Kidney epithelial cell (primary cell): Measurements from ENCODE around the gene PTMS. TPM values are rescaled to one million over a fixed set of nuclear protein-coding genes. Genes with fewer than 3 reads are reported as not detected.

Experiments used
- DNase-seq: peaks from one replicate; pipeline ENCODE4 v3.0.0-alpha.2; 2010; ENCODE audit warnings: low read depth
- H3K27me3 ChIP-seq: 2 replicates; pipeline ENCODE4 v1.6.0; 2011; ENCODE audit warnings: low read length; ENCODE audit not compliant: control insufficient read depth, insufficient read depth
- H3K36me3 ChIP-seq: 2 replicates; pipeline ENCODE4 v1.5.1; 2011; ENCODE audit warnings: low read length; ENCODE audit not compliant: control insufficient read depth, insufficient read depth
- H3K4me3 ChIP-seq: 2 replicates; pipeline ENCODE4 v1.5.1; 2011; ENCODE audit warnings: low read depth, mild to moderate bottlenecking, control low read depth, low read length
- CTCF ChIP-seq: IDR thresholded peaks from 2 replicates; pipeline ENCODE4 v1.5.1; 2011; ENCODE audit warnings: mild to moderate bottlenecking, moderate library complexity, low read length, control low read depth, inconsistent platforms; ENCODE audit not compliant: insufficient read depth, poor library complexity, severe bottlenecking
- total RNA-seq: library from RNA; depleted of rRNA; stranded (reverse); fragments of >200 nt; gene quantifications from 2 replicates; pipeline ENCODE4 v1.2.3, GENCODE V29; 2015

PTMS gene
- total RNA-seq, 1 donor from 2014 or later: 193 TPM

GRCh38 chr12:6810758-6811157, 44.6 kb downstream of the PTMS start:
- DNase-seq: no peak
- peaks cover 9% of the 10 kb centered on the region for H3K27me3 ChIP-seq
- no peak overlapping the region for H3K4me3 ChIP-seq
- no peak for TF ChIP-seq CTCF
- H3K36me3 ChIP-seq: no peaks in the 10 kb centered on the region

- Histone ChIP-seq H3K36me3 (no peaks in the 10 kb centered on the region), H3K27me3 (peaks cover 9% of the 10 kb centered on the region), H3K4me3 (no peak overlapping the region)
- DNase-seq: no peak
- TF ChIP-seq CTCF: no peak
Measured at GRCh38 chr12:6813363-6813762, 47.2 kb downstream of the PTMS start.

DNA sequence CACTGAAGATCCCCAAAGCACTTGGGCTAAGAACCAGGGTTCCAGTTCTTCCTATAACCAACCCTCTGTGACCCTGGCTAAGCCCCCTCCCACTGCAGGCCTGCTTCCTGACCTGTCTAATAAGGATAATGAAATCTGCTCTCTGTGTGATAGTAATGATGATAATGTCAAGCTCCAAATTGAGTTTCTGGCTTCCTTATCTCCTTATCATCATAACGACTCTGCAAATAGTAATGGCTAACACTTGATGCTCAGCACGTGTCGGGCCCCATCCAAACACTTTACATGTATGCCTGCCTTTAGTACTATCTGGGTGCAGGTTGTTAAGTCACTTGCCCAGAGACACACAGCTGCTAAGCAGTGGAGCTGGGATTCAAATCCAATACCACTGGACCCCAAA, 50.4 kb downstream of the PTMS start:
- Histone ChIP-seq H3K4me3 (no peak overlapping the region), H3K27me3 (peaks cover 9% of the 10 kb centered on the region), H3K36me3 (no peaks in the 10 kb centered on the region)
- no peak for TF ChIP-seq CTCF
- DNase-seq: no peak

GRCh38 chr12:6817098-6817497, 50.9 kb downstream of the PTMS start:
- no peaks in the 10 kb centered on the region for H3K36me3 ChIP-seq
- no peak for TF ChIP-seq CTCF
- peaks cover 14% of the 10 kb centered on the region for H3K27me3 ChIP-seq
- no peak for DNase-seq
- no peak overlapping the region for H3K4me3 ChIP-seq

GRCh38 chr12:6817662-6818157, 51.5 kb downstream of the PTMS start:
- Histone ChIP-seq H3K36me3 (no peaks in the 10 kb centered on the region), H3K4me3 (no peak overlapping the region), H3K27me3 (peaks cover 20% of the 10 kb centered on the region)
- no peak for TF ChIP-seq CTCF
- no peak for DNase-seq

DNA sequence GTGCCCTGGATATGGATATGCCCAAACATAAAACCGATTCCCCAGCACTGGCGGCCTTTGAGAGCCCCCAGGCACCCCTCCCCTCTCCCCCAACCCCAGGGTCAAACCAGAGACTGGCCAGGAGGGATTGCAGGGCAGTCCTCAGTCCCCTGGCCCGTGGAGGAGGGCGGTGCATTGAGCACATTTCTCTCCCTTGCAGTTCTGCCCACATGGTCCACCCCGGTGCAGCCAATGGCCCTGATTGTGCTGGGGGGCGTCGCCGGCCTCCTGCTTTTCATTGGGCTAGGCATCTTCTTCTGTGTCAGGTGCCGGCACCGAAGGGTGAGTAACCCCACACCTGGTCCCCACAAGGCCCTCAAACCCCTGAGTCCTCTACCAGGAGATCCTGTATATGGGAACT, 52.1 kb downstream of the PTMS start:
- Histone ChIP-seq H3K36me3 (no peaks in the 10 kb centered on the region), H3K4me3 (no peak overlapping the region), H3K27me3 (peaks cover 25% of the 10 kb centered on the region)
- TF ChIP-seq CTCF: no peak
- no peak for DNase-seq
